Measurements from ENCODE around the gene MYO1B. TPM values are rescaled to one million over a fixed set of nuclear protein-coding genes. Genes with fewer than 3 reads are reported as not detected.

The MYO1B gene
- total RNA-seq, 1 experiment from 2014 or later: 43.6 TPM

DNA sequence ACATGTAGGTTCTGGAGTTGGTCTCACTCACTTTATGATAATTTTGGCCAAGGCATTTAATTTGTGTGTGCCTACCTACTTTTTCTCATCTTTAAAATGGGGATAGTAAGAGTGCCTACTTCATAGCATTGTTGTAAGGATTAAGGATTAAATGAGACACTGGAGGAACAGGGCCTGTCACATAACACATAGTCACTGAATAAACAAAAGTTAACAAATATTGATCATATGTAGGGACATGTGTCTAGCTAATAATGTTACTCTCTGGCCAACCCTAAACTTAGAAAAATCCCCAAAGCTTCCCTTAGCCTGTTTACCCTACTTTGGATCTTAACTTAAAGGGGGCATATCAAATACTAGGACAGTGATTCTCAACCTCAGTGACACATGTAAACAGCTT, 169.9 kb downstream of the MYO1B start:
- ChIA-PET POLR2A (no interaction called here), CTCF (interaction anchor here (1.4 kb wide), 1 partner anchor 363 kb away, joined by 3 read pairs; no protein-coding TSS in a partner anchor)
- Mint-ChIP-seq H3K27me3 (ENCODE audit: low read depth) (no peaks in the 10 kb centered on the region), H3K4me3 (no peak overlapping the region), H3K36me3 (peaks cover 59% of the 10 kb centered on the region), H3K4me1 (no peaks in the 10 kb centered on the region), H3K9me3 (no peaks in the 10 kb centered on the region), H3K27ac (no peak overlapping the region)
- DNase-seq (ENCODE audit: low spot score) (no peak), ATAC-seq (no peak)
- TF ChIP-seq GRHL2 (CRISPR knock-in tag; IDR thresholded peaks at IDR 0.05; ENCODE audit: insufficient replicate concordance, severe bottlenecking) (no peak), NFE2L1 (CRISPR knock-in tag; IDR thresholded peaks at IDR 0.05) (no peak)

- ChIA-PET POLR2A (no interaction called here), CTCF (interaction anchor here (1.4 kb wide), 1 partner anchor 364 kb away, joined by 3 read pairs; no protein-coding TSS in a partner anchor)
- no peak overlapping the region for H3K4me3 Mint-ChIP-seq
- no peaks in the 10 kb centered on the region for H3K27me3 Mint-ChIP-seq (ENCODE audit: low read depth)
- no peaks in the 10 kb centered on the region for H3K4me1 Mint-ChIP-seq
- no peak overlapping the region for H3K27ac Mint-ChIP-seq
- H3K36me3 Mint-ChIP-seq: peaks cover 54% of the 10 kb centered on the region
- ATAC-seq (no peak), DNase-seq (ENCODE audit: low spot score) (no peak)
- no peak for TF ChIP-seq GTF2I (CRISPR knock-in tag; conservative IDR thresholded peaks at IDR 0.05)
- TF ChIP-seq ZNF396 (CRISPR knock-in tag; IDR thresholded peaks at IDR 0.05; ENCODE audit: borderline replicate concordance): no peak
- TF ChIP-seq HMGA2 (CRISPR knock-in tag; IDR thresholded peaks at IDR 0.05): no peak
- TF ChIP-seq CREM (CRISPR knock-in tag; IDR thresholded peaks at IDR 0.05): no peak
- no peak for TF ChIP-seq FOXP4 (CRISPR knock-in tag; IDR thresholded peaks at IDR 0.05)
- no peak for TF ChIP-seq AR (CRISPR knock-in tag; IDR thresholded peaks at IDR 0.05)
- no peak for TF ChIP-seq KAT7 (CRISPR knock-in tag; IDR thresholded peaks at IDR 0.05; ENCODE audit: borderline replicate concordance)
- no peak for TF ChIP-seq ZNF219 (CRISPR knock-in tag; IDR thresholded peaks at IDR 0.05; ENCODE audit: borderline replicate concordance)
- TF ChIP-seq, protein P1, sequence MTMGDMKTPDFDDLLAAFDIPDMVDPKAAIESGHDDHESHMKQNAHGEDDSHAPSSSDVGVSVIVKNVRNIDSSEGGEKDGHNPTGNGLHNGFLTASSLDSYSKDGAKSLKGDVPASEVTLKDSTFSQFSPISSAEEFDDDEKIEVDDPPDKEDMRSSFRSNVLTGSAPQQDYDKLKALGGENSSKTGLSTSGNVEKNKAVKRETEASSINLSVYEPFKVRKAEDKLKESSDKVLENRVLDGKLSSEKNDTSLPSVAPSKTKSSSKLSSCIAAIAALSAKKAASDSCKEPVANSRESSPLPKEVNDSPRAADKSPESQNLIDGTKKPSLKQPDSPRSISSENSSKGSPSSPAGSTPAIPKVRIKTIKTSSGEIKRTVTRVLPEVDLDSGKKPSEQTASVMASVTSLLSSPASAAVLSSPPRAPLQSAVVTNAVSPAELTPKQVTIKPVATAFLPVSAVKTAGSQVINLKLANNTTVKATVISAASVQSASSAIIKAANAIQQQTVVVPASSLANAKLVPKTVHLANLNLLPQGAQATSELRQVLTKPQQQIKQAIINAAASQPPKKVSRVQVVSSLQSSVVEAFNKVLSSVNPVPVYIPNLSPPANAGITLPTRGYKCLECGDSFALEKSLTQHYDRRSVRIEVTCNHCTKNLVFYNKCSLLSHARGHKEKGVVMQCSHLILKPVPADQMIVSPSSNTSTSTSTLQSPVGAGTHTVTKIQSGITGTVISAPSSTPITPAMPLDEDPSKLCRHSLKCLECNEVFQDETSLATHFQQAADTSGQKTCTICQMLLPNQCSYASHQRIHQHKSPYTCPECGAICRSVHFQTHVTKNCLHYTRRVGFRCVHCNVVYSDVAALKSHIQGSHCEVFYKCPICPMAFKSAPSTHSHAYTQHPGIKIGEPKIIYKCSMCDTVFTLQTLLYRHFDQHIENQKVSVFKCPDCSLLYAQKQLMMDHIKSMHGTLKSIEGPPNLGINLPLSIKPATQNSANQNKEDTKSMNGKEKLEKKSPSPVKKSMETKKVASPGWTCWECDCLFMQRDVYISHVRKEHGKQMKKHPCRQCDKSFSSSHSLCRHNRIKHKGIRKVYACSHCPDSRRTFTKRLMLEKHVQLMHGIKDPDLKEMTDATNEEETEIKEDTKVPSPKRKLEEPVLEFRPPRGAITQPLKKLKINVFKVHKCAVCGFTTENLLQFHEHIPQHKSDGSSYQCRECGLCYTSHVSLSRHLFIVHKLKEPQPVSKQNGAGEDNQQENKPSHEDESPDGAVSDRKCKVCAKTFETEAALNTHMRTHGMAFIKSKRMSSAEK (CRISPR knock-in tag; IDR thresholded peaks at IDR 0.05; ENCODE audit: borderline replicate concordance): no peak
- TF ChIP-seq EMX1 (CRISPR knock-in tag; IDR thresholded peaks at IDR 0.05): no peak
- TF ChIP-seq, protein P2, sequence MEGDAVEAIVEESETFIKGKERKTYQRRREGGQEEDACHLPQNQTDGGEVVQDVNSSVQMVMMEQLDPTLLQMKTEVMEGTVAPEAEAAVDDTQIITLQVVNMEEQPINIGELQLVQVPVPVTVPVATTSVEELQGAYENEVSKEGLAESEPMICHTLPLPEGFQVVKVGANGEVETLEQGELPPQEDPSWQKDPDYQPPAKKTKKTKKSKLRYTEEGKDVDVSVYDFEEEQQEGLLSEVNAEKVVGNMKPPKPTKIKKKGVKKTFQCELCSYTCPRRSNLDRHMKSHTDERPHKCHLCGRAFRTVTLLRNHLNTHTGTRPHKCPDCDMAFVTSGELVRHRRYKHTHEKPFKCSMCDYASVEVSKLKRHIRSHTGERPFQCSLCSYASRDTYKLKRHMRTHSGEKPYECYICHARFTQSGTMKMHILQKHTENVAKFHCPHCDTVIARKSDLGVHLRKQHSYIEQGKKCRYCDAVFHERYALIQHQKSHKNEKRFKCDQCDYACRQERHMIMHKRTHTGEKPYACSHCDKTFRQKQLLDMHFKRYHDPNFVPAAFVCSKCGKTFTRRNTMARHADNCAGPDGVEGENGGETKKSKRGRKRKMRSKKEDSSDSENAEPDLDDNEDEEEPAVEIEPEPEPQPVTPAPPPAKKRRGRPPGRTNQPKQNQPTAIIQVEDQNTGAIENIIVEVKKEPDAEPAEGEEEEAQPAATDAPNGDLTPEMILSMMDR (IDR thresholded peaks at IDR 0.05): no peak
- no peaks in the 10 kb centered on the region for H3K9me3 Mint-ChIP-seq
Measured at GRCh38 chr2:191415858-191416257, 170.7 kb downstream of the MYO1B start.
